Omental fat pad (tissue), 4 donors: Measurements from ENCODE around the gene ATP11A. TPM values are rescaled to one million over a fixed set of nuclear protein-coding genes. Genes with fewer than 3 reads are reported as not detected.

Experiments
- ATAC-seq: fragments of 150-250 bp; one replicate; pipeline ENCODE4 v1.9.1; 2016; ENCODE audit warnings: mild to moderate bottlenecking, moderate library complexity; ENCODE audit not compliant: low FRiP score
- DNase-seq: peaks from one replicate; pipeline ENCODE4 v3.0.0-alpha.2; 2019; ENCODE audit warnings: low spot score
- CTCF ChIP-seq, 3 donors: fragments of 450-650 bp; IDR thresholded peaks; one replicate each; pipeline ENCODE4 v1.5.1; 2016 to 2017; ENCODE audit warnings: antibody characterized with exemption in 3 of 3, mild to moderate bottlenecking in 3 of 3, moderate library complexity in 2 of 3
- total RNA-seq, 4 donors: library from RNA; depleted of rRNA; stranded (reverse); fragments of >200 nt; gene quantifications; one replicate each; pipeline ENCODE4 v1.1.0, GENCODE V29; 2016

ATP11A gene
- total RNA-seq, 4 donors from 2014 or later = 32.8 to 61.4 (median 45.7) TPM

- DNase-seq = no peak
- TF ChIP-seq CTCF (IDR thresholded peaks at IDR 0.05) = no peak
- ATAC-seq = no peak
Measured at GRCh38 chr13:112699322-112699918, 9.6 kb downstream of the ATP11A start.

GRCh38 chr13:112700291-112701060 is 10.6 kb downstream of the ATP11A start:
- ATAC-seq (no peak), DNase-seq (no peak)
- no peak for TF ChIP-seq CTCF (IDR thresholded peaks at IDR 0.05)

GRCh38 chr13:112702341-112702985 is 12.6 kb downstream of the ATP11A start:
- ATAC-seq (no peak), DNase-seq (no peak)
- TF ChIP-seq CTCF (IDR thresholded peaks at IDR 0.05) = no peak

GRCh38 chr13:112702986-112703379 is 13.1 kb downstream of the ATP11A start:
- no peak for DNase-seq
- ATAC-seq = no peak
- TF ChIP-seq CTCF (IDR thresholded peaks at IDR 0.05) = no peak

GRCh38 chr13:112703449-112704284 is 13.8 kb downstream of the ATP11A start:
- no peak for ATAC-seq
- DNase-seq = no peak
- TF ChIP-seq CTCF (IDR thresholded peaks at IDR 0.05) = no peak

GRCh38 chr13:112704308-112705145 is 14.7 kb downstream of the ATP11A start:
- no peak for DNase-seq
- TF ChIP-seq CTCF (IDR thresholded peaks at IDR 0.05) = no peak
- no peak for ATAC-seq
